Stimulated activated CD4-positive, alpha-beta T cell treated with anti-CD3 and anti-CD28 coated beads, Interleukin-1b, Interleukin-23, amount 100 ng/mL, for 4 hours (primary cell): Measurements from ENCODE around the gene LAMB3.
"Not testable (repeated sequence)": the region's sequence is repeated elsewhere in the genome, so short reads cannot be mapped to it uniquely, and the experiment has no call there.

ENCODE experiments used
- DNase-seq, 2 donors: peaks; one replicate each; pipeline ENCODE4 v3.0.0-alpha.2; 2020; ENCODE audit warnings: low read depth in 2 of 2

The LAMB3 gene

DNA sequence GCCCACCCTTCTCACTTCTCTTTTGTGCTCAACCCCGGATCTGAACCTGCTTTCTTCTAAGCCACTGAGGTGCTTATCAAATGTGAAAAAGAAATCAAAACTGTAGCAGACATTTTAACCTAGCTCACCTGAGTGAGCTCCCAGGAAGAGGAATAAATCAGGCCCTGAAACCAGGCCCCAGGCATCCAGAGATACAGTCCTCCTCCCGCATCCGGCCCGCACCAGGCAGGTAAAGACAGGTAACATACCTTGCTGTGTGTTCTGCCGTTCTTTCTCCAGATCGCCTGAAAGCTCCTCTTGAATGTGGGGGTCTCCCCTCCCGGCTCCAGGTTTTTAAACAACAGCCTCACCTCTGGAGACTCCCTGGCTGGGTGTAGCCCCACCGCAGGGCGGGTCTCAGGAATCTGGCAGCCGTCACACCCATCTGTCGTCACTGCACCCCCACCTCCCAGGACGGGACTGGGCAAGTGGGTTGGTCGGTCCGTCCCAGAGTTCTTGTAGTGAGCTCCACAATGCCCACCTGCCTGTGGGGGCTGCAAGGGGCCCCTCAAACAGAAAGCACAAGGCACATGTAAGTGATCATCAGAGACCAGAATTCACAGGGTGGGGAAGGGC, at the start of gene LAMB3:
LAMB3 (minus strand) TSS at position 305 of the 615 bp plus-strand sequence. CDS start 1,481 bp downstream, outside the sequence.
- no peak for DNase-seq

DNA sequence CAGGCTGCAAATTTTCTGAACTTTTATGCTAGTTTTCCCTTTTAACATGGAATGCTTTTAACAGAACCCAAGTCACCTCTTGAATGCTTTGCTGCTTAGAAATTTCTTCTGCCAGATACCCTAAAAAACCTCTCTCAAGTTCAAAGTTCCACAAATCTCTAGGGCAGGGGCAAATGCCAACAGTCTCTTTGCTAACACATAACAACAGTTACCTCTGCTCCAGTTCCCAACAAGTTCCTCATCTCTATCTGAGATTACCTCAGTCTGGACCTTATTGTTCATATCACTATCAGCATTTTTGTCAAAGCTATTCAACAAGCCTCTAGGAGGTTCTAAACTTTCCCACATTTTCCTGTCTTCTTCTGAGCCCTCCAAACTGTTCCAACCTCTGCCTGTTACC, 48.5 kb upstream of the LAMB3 start:
- not testable (repeated sequence) for DNase-seq

DNA sequence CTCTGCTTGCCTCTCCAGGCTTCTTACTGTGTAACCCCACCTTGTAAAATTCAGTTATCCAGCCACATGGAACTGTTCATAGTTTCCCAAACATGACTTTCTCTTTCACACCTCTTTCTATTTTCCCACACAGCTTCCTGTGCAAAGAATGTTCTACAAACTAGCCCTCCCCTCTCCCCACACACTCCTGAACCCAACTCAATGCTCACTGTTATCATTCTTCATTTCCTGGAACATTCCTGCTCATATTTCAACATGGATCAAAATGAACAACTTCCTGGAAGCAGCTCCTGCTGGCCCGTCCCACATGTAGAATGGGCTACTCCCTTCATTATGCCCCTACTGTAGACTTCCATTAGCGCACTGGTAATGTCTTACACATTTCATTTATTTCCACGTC, 44.9 kb upstream of the LAMB3 start:
- DNase-seq: no peak

DNA sequence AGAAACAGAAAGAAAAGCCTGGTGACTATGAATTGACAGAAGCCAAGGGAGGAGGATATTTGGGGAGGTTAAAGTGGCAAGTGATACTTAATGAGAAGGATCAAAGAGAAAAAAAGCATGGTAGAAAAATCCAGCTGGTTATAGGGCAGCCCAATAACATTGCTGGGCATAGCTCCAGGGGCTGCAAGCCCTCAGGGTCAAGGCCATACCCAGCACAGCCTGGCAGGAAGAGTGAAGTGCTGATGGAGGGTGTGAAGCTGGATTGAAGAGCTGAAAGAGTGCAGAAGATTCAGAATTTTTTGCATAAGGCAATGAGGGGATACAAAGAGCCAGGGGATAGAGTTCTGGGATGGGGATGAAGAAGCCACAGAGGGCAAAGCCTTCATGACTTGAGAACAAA, 44.4 kb upstream of the LAMB3 start:
- no peak for DNase-seq

DNA sequence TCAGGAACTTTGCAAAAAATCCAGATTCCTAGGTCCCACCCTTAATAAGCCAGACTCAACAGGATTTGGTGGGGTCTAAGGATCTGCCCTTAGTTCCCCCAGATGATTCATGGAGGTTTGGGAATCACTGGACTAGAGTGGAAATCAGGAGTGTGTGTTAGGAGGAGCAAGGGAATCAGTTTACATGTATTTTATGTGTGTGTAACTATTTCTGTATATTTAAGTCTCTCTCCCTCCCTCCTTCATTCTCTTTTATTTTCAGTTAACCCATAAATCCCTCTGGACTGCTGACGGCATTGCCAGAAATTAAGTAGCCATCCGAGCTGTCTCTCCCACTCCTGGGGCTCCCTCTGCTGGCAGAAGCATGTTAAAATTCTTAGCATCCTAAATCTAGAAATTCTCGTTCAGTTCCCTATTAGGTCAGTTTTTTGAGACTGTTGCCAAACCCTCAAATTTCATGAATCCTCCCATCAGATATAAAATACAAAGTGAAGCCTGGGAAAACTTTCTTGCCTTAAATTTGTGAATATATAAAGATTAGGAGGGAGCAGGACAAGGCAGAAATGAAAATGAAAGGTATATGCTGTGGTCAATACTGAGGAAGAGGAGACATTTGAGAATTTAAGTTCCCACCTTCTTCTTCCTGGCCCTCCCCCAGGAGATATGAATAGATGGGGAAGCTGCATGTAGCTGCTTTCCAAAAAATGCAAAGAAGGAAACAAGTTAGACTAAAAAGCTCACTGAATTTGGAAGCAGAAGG, 40.7 kb upstream of the LAMB3 start:
- peak; percentile 60 to 66 for DNase-seq

DNA sequence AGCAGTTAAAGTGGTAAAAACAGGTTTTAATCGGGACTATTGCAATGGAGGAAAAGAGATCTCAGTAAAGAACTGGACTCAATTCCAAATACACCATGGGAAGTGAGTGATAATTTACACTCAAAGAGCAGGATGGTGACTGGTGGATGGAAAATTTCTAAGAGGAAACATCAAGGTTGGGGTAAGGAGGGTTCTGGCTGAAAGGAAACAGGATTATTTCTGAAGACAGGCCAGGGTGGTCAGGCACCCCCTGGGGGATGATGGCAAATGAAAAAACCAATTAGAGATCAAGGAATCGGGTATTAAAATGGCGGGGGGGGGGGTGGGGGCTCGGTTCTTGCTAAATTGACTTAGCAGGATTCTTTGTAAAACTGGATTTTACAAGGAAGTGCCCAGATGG, 40.1 kb upstream of the LAMB3 start:
- no peak for DNase-seq

DNA sequence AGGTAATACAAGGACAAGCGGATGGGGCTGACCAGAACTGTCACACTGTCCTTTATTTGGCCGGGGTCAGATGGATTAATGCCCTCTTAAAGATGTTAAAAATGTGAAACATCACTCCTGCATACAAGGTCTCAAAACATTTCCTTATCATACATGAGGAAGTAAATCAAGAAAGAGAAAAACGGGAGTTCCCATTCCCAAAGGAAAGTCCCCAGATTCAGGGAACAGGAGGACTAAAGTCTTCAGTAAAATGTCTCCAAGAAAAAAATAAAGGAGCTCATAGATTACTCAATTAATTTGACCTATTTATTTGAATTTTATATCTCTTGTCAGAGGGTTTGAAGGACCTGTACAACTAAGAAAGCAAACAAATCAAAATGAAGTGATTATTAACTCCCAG, 39.0 kb upstream of the LAMB3 start:
- DNase-seq: no peak

DNA sequence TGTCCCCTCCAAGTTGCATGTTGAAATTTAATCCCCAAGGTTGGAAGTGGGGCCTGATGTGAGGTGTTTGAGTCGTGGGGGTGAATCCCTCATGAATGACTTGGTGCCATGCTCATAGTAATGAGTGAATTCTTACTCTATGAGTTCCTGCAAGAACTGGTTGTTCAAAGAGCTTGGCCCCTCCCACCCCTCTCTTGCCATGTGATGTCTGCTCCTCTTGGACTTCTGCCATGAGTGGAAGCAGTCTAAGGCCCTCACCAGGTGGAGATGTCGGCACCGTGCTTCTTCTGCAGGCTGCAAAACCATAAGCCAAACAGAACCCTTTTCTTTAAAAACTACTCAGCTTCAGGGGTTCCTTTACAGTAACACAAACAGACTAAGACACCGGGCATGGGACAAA, 37.3 kb upstream of the LAMB3 start:
- no peak for DNase-seq

DNA sequence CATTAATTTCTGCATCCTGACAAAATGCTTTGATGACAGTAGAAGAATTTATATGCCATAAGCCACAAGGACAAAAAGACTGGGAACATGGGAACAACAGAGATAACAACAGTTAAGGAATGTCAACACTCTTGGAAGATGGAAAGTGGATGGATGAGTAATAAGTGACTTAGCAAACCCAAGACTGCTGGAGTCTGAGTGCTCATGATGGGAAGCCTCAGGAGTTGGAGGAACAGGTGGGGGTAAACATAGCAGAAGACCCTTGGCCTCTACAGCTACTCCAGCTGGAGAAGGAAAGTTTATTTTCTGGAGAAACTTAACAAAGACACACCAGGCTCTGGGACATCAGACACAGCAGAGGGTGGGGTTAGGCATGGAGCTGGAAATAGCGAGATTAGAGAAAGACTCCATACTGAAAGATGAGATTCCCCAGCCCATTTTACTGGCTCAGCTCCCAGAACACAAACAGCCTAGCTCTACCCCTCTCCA, 36.6 kb upstream of the LAMB3 start:
- DNase-seq: no peak

DNA sequence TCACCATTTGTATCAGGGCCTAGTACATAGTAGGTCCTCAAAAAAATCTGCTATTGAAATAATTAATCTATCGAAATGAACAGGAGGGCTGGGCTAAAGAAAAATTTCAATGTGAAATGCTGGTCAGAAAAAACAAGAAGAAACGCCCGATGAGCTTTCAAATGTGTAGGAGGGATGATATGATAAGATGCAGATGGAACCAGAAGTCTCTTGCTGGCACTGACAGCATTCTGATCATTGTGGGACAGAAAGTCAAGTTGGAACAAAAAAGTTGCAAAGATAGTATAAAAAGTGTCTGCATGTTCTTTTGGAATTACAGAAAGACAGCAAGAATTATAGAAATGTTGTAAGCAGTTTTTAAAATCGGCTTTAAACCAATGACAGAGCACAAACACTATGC, 34.1 kb upstream of the LAMB3 start:
- no peak for DNase-seq

DNA sequence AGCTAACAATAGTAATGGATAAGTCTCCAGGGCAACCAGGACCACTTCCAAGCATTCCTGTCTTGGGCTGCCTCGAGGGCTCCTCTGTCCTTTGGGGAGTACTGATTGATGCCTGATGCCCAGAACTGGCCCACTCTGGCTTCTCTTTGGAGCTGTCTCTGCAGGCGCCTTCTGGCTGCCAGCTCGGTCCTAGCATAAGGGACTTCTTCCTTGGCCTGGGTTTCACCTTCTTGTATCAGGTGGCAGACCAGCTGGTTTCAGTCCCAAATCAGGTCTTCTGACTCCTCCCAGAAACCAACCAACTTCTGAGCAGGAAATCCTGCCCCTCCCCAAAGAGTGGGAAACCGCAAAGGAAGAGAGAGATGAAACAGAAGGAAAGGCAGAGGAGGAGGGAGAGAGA, 33.6 kb upstream of the LAMB3 start:
- no peak for DNase-seq

DNA sequence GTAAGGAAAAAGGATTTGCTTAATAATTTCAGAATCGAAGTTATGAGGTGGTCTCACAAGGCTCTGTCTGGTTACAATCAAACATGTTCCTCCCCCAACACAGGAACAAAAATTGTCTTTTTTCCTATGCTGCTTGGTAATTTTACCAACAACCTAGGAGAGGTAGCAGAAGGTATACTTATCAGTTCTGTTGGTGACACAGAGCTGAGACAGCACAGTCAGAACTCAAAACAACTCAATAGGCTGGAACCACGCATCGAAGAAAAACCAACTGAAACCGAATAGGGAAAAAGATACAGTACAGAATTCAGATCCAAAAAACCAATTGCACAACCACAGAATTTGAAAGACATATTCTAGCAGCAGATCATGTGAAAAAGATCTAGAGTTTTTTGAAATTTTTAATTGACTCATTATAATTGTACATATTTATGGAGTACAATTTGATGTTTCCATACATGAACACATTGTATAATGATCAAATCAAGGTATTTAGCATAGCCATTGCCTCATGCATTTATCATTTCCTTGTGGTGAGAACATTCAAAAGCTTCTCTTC, 26.8 kb upstream of the LAMB3 start:
- DNase-seq: no peak

DNA sequence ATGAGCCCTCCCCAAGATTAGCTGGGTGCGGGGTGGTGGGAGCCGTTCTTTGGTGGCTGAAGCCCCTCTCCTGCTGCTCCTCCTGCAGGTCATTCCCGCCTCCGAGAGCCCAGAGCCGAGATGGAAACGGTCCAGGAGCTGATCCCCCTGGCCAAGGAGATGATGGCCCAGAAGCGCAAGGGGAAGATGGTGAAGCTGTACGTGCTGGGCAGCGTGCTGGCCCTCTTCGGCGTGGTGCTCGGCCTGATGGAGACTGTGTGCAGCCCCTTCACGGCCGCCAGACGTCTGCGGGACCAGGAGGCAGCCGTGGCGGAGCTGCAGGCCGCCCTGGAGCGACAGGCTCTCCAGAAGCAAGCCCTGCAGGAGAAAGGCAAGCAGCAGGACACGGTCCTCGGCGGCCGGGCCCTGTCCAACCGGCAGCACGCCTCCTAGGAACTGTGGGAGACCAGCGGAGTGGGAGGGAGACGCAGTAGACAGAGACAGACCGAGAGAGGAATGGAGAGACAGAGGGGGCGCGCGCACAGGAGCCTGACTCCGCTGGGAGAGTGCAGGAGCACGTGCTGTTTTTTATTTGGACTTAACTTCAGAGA, 23.4 kb upstream of the LAMB3 start:
- no peak for DNase-seq

DNA sequence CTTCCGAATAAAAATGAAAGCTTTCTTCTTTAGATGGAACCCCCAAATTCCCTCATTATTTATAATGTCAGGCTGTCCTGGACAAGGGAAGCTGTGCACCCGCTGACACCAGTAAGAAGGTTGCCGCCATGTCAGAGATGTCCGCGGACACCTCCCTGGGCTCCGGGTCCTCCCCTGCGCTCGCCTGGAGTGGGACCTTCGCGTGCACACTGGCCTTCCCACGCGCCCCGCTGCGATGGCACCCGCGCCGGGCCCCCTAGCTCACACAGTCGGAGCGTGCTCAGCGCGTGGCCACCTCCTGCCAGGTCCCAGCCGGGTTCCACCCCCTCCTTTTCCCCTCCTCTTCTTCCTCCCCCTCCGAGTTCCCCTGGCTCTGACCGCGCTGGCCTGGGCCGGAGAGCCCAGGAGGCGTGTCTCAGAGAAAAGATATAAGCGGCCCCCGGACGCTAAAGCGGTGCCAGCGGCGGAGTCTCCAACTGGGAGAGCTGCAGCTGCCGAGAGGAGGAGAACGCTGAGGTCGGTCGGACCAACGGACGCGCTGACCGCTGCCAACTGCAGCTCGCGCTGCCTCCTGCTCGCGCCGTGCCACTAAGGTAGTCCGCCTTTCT, 22.8 kb upstream of the LAMB3 start, which contains the start of gene G0S2:
G0S2 (plus strand) TSS at position 456 of the 608 bp plus-strand sequence. CDS start 273 bp downstream, outside the sequence.
- peak in 1 of 2 donors; percentile 34 for DNase-seq

DNA sequence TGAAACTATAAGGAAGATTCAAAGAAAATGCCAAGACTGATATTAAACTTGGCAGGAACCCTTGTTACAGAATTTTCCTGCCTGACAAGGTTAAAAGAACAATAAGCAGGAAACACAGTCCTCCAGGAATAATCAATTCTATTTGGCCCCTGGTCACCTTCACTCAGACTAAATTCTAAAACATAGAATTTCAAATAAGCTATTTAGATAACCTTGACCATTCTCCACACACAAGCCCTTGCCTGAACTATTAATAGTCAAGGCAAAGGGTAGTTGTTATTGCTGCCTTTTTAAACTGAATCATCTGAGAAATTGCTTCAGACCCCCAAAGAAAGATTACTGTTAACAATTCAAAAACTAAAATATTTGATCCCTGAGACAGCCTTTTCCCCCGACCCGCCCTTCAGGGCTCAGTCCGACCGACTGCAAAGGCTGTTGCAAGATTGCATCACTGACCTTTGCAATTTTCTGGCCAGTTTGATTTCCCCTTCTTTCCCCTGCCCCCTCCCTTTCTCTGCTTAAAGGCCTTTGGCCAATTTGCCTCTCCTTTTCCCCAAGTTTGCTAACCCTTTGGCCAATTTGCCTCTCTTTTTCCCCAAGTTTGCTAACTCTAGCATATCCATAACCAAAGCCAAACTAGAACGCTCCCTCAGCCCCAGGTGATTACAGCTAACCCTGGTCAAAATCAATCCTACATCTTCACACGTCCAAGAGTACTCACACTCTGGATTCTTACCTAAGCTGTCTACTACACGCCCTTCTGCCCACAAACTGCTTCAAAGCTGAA, 21.6 kb upstream of the LAMB3 start:
- DNase-seq: no peak

DNA sequence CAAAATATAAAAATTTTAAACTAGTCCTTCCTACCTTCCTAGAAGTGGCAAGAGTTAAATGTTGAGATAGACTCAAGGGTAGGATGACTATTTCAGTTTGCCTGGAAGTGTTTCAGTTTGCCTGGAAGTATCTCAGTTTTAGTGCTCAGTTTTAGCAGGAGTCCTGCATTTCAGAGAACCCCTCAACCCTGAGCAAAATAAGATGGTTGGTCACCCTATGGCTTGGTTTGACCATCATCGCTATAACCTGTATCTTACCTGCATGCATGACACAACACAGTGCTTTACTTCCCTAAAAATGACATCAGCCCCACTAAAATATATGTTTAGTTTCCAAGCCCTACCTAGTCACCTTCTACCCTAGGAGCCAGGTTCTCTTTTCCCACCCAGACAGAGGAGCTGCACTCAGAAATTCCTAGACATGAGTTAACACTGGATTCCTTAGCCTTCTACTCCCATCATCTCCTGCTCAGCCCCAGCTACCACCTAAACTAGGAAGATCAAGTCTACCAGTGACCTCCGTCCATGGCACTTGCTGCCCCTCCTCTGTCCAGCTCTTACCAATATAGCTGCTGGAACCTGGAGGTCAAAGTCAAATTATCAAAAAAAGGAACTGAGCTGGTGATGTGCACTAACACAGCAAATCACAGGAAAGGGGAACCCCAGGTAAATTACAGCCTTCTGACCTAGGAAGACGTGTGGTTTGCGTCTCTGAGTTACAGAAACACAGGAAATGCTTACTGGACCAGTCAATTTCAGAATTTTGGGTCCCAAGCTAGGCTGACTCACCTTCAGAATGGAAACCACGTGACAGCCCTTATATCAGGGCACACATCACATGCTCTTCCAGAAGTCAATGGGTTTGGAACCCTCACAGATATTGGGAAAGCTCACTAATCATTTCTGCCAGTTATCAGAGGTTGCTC, 20.7 kb upstream of the LAMB3 start:
- DNase-seq: no peak

DNA sequence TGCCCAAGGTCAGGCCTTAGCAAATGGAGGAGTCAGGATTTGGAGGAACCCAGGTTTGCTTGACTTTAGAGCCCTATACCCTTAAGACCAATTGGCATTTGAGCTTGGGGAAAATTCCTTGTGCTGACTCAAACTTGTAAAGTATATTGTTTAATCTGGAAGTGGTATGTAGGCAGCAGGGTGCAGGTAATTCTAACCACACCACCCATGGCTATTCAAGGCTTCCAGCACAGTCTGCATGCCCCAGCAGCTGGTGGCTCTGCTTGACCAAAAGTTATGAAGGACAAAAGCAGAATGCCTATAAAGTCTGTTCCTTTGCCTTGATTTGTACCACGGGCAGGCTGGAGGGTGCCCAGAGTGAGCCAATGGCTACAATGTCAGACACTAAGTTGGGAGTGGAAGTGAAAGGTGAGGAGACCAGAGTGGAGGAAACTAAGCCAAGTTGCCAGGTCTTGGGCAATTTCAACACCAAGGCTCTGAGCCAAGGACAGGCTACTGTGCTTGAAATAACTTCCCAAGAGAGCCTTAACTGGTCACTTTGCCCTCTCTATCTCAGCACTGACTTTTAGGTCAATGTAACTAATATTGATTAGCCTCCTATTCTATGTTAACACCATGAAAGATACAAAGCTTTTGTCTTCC, 18.3 kb upstream of the LAMB3 start:
- no peak for DNase-seq

DNA sequence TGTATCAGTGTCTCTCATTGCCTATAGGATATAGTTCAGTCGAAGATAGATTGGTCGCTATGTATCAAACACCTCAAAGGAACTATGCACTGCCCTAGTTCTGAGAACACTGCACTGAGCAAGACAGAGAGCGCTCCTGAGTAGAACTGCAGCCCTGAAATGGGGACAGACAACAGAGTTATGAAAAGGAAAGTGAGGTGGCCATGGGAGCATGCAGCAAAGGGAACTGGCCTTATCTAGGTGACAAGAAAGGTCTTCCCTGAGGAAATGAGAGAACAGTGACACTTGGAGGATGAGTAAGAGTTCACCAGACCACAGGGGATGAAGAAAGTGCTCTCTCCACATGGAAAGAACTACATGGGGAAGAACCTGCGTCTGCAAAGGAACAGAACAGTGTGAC, 15.5 kb upstream of the LAMB3 start:
- no peak for DNase-seq

DNA sequence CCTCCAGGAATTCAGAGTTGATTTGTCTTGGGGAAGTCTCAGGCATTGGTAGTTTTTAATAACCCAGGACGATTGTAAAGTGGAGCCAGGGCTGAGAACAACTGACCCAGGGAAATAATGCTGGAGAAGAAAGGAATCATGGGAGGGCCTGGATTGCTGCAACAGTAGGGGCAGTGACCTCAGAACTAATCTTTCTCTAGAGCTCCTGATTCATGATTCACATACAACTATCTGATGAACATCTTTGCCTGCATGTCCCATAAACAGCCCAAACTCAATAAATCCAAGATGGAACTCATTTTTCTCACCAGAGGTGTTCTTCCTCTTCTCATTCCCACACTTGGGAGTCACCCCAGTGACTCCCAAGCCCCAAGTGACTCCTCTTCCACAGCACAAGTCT, 14.9 kb upstream of the LAMB3 start:
- no peak for DNase-seq

DNA sequence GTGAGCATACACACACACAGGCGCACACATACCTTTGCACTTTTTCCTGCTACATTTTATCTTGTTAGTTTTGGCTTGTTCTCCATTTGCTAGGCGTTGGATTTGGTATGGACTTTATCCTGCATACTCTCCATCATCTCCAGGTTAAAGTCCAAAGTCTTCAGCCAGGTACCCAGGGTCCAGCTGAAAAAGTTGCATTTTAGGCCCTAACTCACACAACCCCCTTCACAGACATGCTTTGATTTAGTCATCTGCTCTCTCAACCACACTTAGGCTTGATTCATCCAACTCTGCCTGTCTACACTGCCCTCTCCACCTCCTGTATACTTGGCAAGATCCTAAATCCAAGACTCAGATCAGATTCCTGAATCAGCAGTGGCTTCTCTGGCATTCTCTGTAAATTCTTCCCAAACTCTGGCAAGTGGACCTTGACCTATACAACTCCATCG, 10.7 kb upstream of the LAMB3 start:
- DNase-seq: no peak
